ENCODE measurements around the gene PCOLCE2. TPM values are rescaled to one million over a fixed set of nuclear protein-coding genes. Genes with fewer than 3 reads are reported as not detected.

The PCOLCE2 gene
- total and polyA plus RNA-seq, 3 donors from 2014 or later = 10.7 to 15.4 (median 14.4) TPM

GRCh38 chr3:142889212-142890014 is 530 bp upstream of the PCOLCE2 start:
- H3K27ac ChIP-seq = peak overlapping the region in 1 of 2 donors; percentile 5
- no peaks in the 10 kb centered on the region for H3K27me3 ChIP-seq
- TF ChIP-seq POLR2A (IDR thresholded peaks at IDR 0.05) = no peak
- no peak for TF ChIP-seq CTCF (IDR thresholded peaks at IDR 0.05)
- H3K4me3 ChIP-seq = peak overlapping the region; percentile 51 to 65
- H3K36me3 ChIP-seq (ENCODE audit: low read depth, missing control alignments) = no peaks in the 10 kb centered on the region
- intact Hi-C loops (cut with DNase I; ENCODE audit: low total_unique reads) = no loop called here
- no peaks in the 10 kb centered on the region for H3K9me3 ChIP-seq
- 12 to 16% methylated on average over 17 to 29 of the region's 29 CpGs for WGBS, 2 donors
- peaks cover 7% of the 10 kb centered on the region for H3K4me1 ChIP-seq
- no peak for DNase-seq

- Histone ChIP-seq H3K9me3 (no peaks in the 10 kb centered on the region), H3K36me3 (ENCODE audit: low read depth, missing control alignments) (no peaks in the 10 kb centered on the region), H3K27me3 (no peaks in the 10 kb centered on the region), H3K4me3 (peak overlapping the region; percentile 51 to 65), H3K27ac (peak overlapping the region; percentile 5 to 21), H3K4me1 (peaks cover 7% of the 10 kb centered on the region)
- peak; percentile 19 for DNase-seq
- 1 to 2% methylated on average over 11 to 14 of the region's 14 CpGs for WGBS, 2 donors
- intact Hi-C loops (cut with DNase I; ENCODE audit: low total_unique reads) = no loop called here
- TF ChIP-seq POLR2A (IDR thresholded peaks at IDR 0.05) (no peak), CTCF (IDR thresholded peaks at IDR 0.05) (no peak)
Measured at GRCh38 chr3:142888099-142888480, 793 bp downstream of the PCOLCE2 start.

GRCh38 chr3:142886940-142887339 is 1.9 kb downstream of the PCOLCE2 start:
- H3K4me1 ChIP-seq = peaks cover 7% of the 10 kb centered on the region
- no peaks in the 10 kb centered on the region for H3K9me3 ChIP-seq
- no peaks in the 10 kb centered on the region for H3K27me3 ChIP-seq
- intact Hi-C loops (cut with DNase I; ENCODE audit: low total_unique reads) = no loop called here
- TF ChIP-seq CTCF (IDR thresholded peaks at IDR 0.05) (no peak), POLR2A (IDR thresholded peaks at IDR 0.05) (no peak)
- 51 to 60% methylated on average over 2 of the region's 2 CpGs for WGBS, 2 donors
- no peaks in the 10 kb centered on the region for H3K36me3 ChIP-seq (ENCODE audit: low read depth, missing control alignments)
- no peak overlapping the region for H3K4me3 ChIP-seq
- DNase-seq = no peak
- no peak overlapping the region for H3K27ac ChIP-seq

GRCh38 chr3:142886021-142886420 is 2.9 kb downstream of the PCOLCE2 start:
- intact Hi-C loops (cut with DNase I; ENCODE audit: low total_unique reads) = no loop called here
- DNase-seq = no peak

More at GRCh38 chr3:142886021-142886420, 2.9 kb downstream of the PCOLCE2 start:
- Histone ChIP-seq H3K9me3 (no peaks in the 10 kb centered on the region), H3K36me3 (ENCODE audit: low read depth, missing control alignments) (no peaks in the 10 kb centered on the region), H3K4me1 (peaks cover 7% of the 10 kb centered on the region), H3K4me3 (no peak overlapping the region), H3K27ac (no peak overlapping the region), H3K27me3 (no peaks in the 10 kb centered on the region)
- 81 to 82% methylated on average over 7 of the region's 7 CpGs for WGBS, 2 donors
- TF ChIP-seq CTCF (IDR thresholded peaks at IDR 0.05) (no peak), POLR2A (IDR thresholded peaks at IDR 0.05) (no peak)

Data from testis (tissue), 3 donors.